A549 (cell line): ENCODE measurements around the gene APBB2.

Source experiments
- CBX2 ChIP-seq: fragments of 200-600 bp; sonication (generic); IDR thresholded peaks from 2 replicates; pipeline ENCODE4 v1.6.1; 2016; ENCODE audit warnings: low read depth, mild to moderate bottlenecking, borderline replicate concordance
- CHD4 ChIP-seq: fragments of 200-600 bp; sonication (generic); IDR thresholded peaks from 2 replicates; pipeline ENCODE4 v1.6.1; 2016; ENCODE audit warnings: antibody characterized with exemption, mild to moderate bottlenecking, borderline replicate concordance
- CTCF ChIP-seq: fragments of >200 bp; sonication (Bioruptor Twin); formaldehyde crosslinking; IDR thresholded peaks from 3 replicates; pipeline ENCODE4 v1.5.1; 2016
- HDAC2 ChIP-seq: fragments of 200-600 bp; sonication (generic); IDR thresholded peaks from 2 replicates; pipeline ENCODE4 v1.6.1; 2016
- MAFK ChIP-seq: fragments of 450-650 bp; IDR thresholded peaks from 2 replicates; pipeline ENCODE4 v1.6.1; 2014; ENCODE audit not compliant: partially characterized antibody
- MAZ ChIP-seq: fragments of 150-350 bp; IDR thresholded peaks from 2 replicates; pipeline ENCODE4 v1.6.1; 2014; ENCODE audit warnings: antibody characterized with exemption, low read depth, low read length, borderline replicate concordance
- POLR2A ChIP-seq: IDR thresholded peaks from 2 replicates; pipeline ENCODE4 v1.6.1; 2012; ENCODE audit warnings: mild to moderate bottlenecking, low read length
- RAD21 ChIP-seq, 2 experiments: fragments of >200 bp in 1 of 2; sonication (Bioruptor Twin) in 1 of 2; formaldehyde crosslinking in 1 of 2; IDR thresholded peaks in 1 of 2; conservative IDR thresholded peaks in 1 of 2; 2 replicates in 1 of 2; 3 replicates in 1 of 2; pipeline ENCODE4 v1.6.1; 2012 to 2018; ENCODE audit warnings: inconsistent platforms in 1 of 2
- RCOR1 ChIP-seq: fragments of 150-350 bp; IDR thresholded peaks from 2 replicates; pipeline ENCODE4 v1.6.1; 2014; ENCODE audit warnings: antibody characterized with exemption, low read length, low read depth
- TFCP2L1 ChIP-seq: fragments of 250-450 bp; sonication (Bioruptor Pico); IDR thresholded peaks from 2 replicates; pipeline ENCODE4 v1.5.0; 2021; ENCODE audit warnings: mild to moderate bottlenecking

GRCh38 chr4:41142376-41143310 lies 71.7 kb downstream of the APBB2 start:
- no peak for TF ChIP-seq CBX2
- no peak for TF ChIP-seq POLR2A
- no peak for TF ChIP-seq CTCF
- TF ChIP-seq RAD21 (conservative IDR thresholded peaks at IDR 0.05 in 1 of 2, IDR thresholded peaks at IDR 0.05 in 1 of 2), result no peak
- no peak for TF ChIP-seq MAFK
- no peak for TF ChIP-seq RCOR1
- no peak for TF ChIP-seq TFCP2L1 (CRISPR knock-in tag)
- no peak for TF ChIP-seq MAZ
- TF ChIP-seq HDAC2, result no peak
- TF ChIP-seq CHD4, result no peak
